Dendritic cell treated with granulocyte-macrophage colony-stimulating factor and Interleukin-4, amounts not matched to agents 40 ng/mL and 50 ng/mL, for 4 days (primary cell): ENCODE results near the gene GFOD2.
"Not testable (repeated sequence)": the region's sequence is repeated elsewhere in the genome, so short reads cannot be mapped to it uniquely, and the experiment has no call there.

Experiments used
- H3K27ac Mint-ChIP-seq: one replicate; pipeline ENCODE4 v1.8.0; 2022; ENCODE audit warnings: mild to moderate bottlenecking, mixed read lengths
- H3K27me3 Mint-ChIP-seq: one replicate; pipeline ENCODE4 v1.8.0; 2022; ENCODE audit warnings: mild to moderate bottlenecking, mixed read lengths
- H3K36me3 Mint-ChIP-seq: one replicate; pipeline ENCODE4 v1.8.0; 2022; ENCODE audit warnings: low read depth, mixed read lengths
- H3K4me1 Mint-ChIP-seq: one replicate; pipeline ENCODE4 v1.8.0; 2022; ENCODE audit warnings: low read depth, mixed read lengths
- H3K4me3 Mint-ChIP-seq: one replicate; pipeline ENCODE4 v1.8.0; 2022; ENCODE audit warnings: mild to moderate bottlenecking, moderate library complexity, mixed read lengths
- H3K9me3 Mint-ChIP-seq: one replicate; pipeline ENCODE4 v1.8.0; 2022; ENCODE audit warnings: mixed read lengths
- intact Hi-C: fragments of 100-400 bp; cut with micrococcal nuclease; formaldehyde crosslinking; loops from one replicate; pipeline ENCODE4 v1.15.0; 2022

The GFOD2 gene, protein sequence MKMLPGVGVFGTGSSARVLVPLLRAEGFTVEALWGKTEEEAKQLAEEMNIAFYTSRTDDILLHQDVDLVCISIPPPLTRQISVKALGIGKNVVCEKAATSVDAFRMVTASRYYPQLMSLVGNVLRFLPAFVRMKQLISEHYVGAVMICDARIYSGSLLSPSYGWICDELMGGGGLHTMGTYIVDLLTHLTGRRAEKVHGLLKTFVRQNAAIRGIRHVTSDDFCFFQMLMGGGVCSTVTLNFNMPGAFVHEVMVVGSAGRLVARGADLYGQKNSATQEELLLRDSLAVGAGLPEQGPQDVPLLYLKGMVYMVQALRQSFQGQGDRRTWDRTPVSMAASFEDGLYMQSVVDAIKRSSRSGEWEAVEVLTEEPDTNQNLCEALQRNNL

DNA sequence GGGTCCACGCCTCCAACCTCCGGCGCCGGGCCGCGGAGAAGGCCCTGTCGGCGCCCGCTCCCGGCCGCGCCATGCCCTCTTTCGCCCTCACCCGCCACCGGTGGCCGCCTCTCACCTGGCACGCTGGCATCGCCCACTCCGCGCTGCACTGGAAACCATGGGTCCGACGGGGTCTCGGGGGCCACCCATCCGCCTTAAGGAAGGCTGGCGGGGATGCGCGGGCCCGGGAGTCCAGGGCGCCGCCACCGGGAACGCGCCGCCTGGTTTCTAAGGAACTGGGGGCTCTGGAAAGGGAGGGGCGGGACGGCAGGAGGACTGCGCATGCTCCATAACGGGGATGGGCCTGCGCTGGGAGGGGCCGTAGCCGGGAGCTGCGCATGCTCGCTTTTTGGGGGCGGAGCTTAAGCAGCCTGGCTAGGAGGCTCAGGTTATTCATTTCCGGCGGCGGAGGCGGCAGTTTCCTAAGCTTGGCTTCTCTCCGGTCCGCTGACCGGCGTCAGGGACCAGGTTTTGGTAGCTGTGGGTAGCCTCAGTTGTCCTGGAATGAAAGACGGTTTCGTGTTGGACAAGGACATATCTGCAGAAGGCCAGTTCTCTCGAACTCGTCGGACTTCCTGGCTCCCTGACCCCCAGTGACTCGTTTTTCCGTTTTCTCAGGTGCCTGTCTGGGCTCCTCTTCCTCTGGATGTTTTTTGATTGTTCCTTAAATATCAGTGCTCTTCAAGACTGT lies at the start of gene GFOD2:
GFOD2 (minus strand) TSS at position 269 of the 730 bp plus-strand sequence. CDS start 33,601 bp downstream, outside the sequence.
- peaks cover 37% of the 10 kb centered on the region for H3K4me1 Mint-ChIP-seq
- H3K36me3 Mint-ChIP-seq = peaks cover 18% of the 10 kb centered on the region
- peak within 1 kb of the TSS; percentile 98 for H3K4me3 Mint-ChIP-seq
- peak within 1 kb of the TSS; percentile 96 for H3K27ac Mint-ChIP-seq
- intact Hi-C loops = loop anchor here (1.0 to 5.0 kb wide), 2 partner anchors 42 to 87 kb away; partner anchors contain the start of genes RANBP10 and TSNAXIP1
- no peaks in the 10 kb centered on the region for H3K9me3 Mint-ChIP-seq
- no peaks in the 10 kb centered on the region for H3K27me3 Mint-ChIP-seq

DNA sequence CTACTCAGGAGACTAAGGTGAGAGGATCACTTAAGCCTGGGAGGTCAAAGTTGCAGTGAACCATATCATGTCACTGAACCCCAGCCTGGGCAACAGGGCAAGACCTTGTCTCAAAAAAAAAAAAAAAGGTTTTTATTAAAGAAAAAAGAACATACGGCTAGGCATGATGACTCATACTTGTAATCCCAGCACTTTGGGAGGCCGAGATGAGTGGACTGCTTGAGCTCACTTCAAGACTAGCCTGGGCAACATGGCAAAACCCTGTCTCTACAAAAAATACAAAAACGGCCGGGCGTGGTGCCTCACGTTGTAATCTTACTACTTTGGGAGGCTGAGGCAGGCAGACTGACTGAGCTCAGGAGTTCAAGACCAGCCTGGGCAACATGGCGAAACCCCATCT lies 48.8 kb upstream of the GFOD2 start:
- Mint-ChIP-seq H3K27me3 (no peaks in the 10 kb centered on the region), H3K9me3 (no peaks in the 10 kb centered on the region), H3K36me3 (peaks cover 51% of the 10 kb centered on the region), H3K4me1 (peaks cover 1% of the 10 kb centered on the region), H3K4me3 (no peak overlapping the region), H3K27ac (no peak overlapping the region)
- intact Hi-C loops = no loop called here

DNA sequence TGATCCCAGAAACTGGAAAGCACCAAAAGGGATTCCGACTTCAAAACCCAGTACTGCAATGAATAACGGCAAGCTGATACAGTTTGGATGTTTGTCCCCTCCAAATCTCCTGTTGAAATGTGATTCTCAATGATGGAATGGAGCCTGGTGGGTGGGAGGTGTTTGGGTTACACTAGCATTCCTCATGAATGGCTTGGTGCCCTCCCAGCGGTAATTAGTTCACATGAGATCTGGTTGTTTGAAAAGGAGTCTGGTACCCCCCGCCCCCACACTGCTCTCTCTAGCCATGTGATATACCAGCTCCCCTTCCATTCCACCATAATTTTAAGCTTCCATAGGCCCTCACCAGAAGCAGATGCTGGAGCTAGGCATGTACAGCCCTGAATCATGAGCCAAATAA lies 47.2 kb upstream of the GFOD2 start:
- Mint-ChIP-seq H3K9me3 (no peaks in the 10 kb centered on the region), H3K27me3 (no peaks in the 10 kb centered on the region), H3K4me3 (no peak overlapping the region), H3K4me1 (no peaks in the 10 kb centered on the region), H3K36me3 (peaks cover 41% of the 10 kb centered on the region), H3K27ac (no peak overlapping the region)
- intact Hi-C loops = no loop called here

DNA sequence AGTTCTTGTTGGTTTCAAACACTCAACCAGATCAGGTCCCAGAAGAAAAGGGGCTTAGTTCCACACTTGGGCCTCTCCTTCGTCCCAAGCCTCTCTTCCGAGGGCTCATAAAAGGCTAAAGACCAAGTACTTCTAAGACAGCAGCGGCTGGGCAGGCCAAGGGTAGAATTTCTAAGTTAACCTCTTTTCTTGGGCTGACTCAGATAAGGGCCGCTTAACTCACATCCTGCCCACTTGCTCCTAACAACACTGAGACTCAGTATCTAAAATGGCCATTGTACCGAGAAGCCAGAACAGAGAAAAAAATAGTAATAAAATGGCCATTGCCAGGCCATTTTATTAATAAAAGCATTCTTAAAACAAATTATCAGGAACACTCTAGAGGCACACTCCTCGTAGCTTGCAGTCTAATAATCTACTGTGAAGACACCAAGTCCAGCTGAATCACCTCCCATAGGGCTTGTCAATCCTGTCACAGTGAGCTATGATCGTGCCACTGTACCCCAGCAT lies 45.1 kb upstream of the GFOD2 start:
- H3K27ac Mint-ChIP-seq = no peak overlapping the region
- intact Hi-C loops = no loop called here

DNA sequence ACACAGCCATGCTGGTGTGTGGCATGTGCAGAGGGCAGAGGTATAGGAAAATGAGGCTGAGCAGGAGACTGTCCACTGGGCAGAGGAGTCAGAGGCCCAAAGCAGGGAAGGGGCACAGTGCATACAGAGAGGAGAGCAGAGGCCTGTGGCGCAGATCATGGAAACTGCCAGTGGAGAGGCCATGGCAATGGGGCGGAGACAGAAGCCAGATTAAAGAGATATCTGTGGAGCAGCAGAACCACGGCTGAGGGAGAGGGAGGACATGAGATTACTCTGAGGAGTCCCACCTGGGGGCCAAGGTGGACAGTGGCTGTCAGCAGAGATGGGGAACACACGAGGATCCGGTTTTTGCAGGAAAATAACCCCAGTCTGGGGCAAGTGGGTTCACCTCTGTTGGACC lies 44.0 kb upstream of the GFOD2 start:
- no peak overlapping the region for H3K27ac Mint-ChIP-seq
- H3K4me1 Mint-ChIP-seq = peaks cover 12% of the 10 kb centered on the region
- H3K36me3 Mint-ChIP-seq = peaks cover 42% of the 10 kb centered on the region
- no peak overlapping the region for H3K4me3 Mint-ChIP-seq
- H3K9me3 Mint-ChIP-seq = no peaks in the 10 kb centered on the region
- no peaks in the 10 kb centered on the region for H3K27me3 Mint-ChIP-seq
- intact Hi-C loops = no loop called here

More for the DNA sequence above, 45.1 kb upstream of the GFOD2 start:
- Mint-ChIP-seq H3K9me3 (no peaks in the 10 kb centered on the region), H3K36me3 (peaks cover 36% of the 10 kb centered on the region), H3K4me3 (no peak overlapping the region), H3K27me3 (no peaks in the 10 kb centered on the region), H3K4me1 (peaks cover 12% of the 10 kb centered on the region)

DNA sequence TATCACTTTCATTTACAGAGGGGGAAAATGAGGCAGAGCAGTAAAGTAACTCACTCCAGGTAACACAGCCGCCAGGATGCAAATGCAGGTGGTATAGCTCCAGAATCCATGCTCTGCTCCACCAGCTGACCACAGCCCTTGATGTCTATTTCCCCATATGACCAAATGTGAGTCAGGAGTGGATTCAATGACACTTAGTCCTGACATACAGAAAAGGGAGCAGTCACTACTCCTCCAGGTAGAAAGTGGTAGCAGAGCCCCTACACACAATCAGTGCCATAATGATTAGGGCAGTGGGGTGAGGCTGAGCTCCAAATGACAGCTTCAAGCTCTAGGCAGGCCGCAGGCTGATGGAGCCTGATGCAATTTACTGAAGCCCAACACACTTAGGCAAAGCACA lies 43.3 kb upstream of the GFOD2 start:
- Mint-ChIP-seq H3K4me3 (no peak overlapping the region), H3K27ac (no peak overlapping the region), H3K9me3 (no peaks in the 10 kb centered on the region), H3K27me3 (no peaks in the 10 kb centered on the region), H3K4me1 (peaks cover 12% of the 10 kb centered on the region), H3K36me3 (peaks cover 47% of the 10 kb centered on the region)
- intact Hi-C loops = no loop called here

DNA sequence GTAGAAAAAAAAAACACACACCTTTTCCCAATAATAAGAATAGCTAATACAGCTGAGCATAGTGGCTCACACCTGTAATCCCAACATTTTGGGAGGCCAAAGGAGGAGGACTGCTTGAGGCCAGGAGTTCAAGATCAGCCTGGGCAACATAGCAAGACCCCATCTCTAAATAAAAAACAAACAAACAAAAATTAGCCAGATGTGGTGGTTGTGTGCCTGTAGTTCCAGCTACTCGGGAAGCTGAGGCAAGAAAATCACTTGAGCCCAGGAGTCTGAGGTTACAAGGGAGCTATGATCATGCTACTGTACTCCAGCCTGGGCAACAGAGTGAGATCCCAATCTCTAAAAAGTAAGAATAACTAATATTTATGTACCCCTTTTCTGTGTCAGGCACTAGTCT lies 42.8 kb upstream of the GFOD2 start:
- intact Hi-C loops = no loop called here
- no peak overlapping the region for H3K27ac Mint-ChIP-seq
- H3K4me3 Mint-ChIP-seq = no peak overlapping the region
- peaks cover 48% of the 10 kb centered on the region for H3K36me3 Mint-ChIP-seq
- peaks cover 12% of the 10 kb centered on the region for H3K4me1 Mint-ChIP-seq
- H3K27me3 Mint-ChIP-seq = no peaks in the 10 kb centered on the region
- H3K9me3 Mint-ChIP-seq = no peaks in the 10 kb centered on the region

DNA sequence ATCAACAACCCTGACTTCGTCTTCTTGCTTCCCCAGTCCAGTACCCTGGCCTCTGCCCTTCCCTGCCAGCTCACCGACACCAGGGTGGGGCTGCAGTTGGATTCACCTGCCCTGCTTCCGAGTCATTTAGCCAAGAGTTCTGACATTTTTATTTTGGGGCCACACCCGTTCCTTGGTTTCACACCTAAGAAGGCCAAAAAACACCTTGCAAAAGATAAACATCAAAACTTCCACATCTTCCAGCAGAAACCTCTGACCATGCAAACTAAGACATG lies 41.8 kb upstream of the GFOD2 start:
- intact Hi-C loops = no loop called here
- H3K36me3 Mint-ChIP-seq = peaks cover 43% of the 10 kb centered on the region
- peak overlapping the region; percentile 9 for H3K27ac Mint-ChIP-seq
- H3K4me1 Mint-ChIP-seq = peaks cover 12% of the 10 kb centered on the region
- no peaks in the 10 kb centered on the region for H3K27me3 Mint-ChIP-seq
- no peaks in the 10 kb centered on the region for H3K9me3 Mint-ChIP-seq
- no peak overlapping the region for H3K4me3 Mint-ChIP-seq

DNA sequence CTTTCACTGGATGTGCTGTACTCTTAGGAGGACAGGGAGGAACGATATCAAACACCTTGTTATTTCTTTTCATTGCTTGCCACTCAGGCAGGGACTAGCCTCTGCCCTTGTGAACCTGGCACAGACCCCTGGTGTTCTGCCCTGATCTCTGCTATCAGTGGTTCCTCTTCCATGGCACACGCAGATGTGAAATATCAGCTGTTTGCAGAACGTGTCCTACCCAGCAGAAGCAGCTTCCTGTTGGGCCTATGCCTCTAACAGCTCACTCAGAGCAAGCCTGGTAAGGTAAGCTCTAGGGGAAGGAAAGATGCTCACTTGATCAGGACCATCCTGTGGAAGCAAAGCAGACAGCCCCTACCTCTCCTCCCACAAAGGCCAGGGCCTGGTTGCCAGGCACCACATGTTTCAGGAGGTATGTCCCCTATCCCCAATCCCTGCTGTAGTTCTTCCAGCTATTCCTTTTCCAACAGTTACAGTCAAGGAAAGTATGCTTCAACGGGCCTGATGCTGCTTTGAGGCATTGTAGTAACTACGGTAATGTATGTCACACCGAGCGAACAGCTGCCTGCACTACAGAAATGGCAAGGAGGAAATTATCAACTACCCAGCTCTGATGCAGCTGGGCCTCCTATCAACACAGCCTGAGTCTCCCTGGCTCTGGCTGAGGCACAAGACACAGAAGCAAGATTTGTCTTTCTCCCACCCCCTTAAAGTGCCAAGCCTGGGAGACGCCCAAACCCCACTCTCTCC lies 41.3 kb upstream of the GFOD2 start:
- Mint-ChIP-seq H3K36me3 (peaks cover 40% of the 10 kb centered on the region), H3K4me3 (no peak overlapping the region), H3K9me3 (no peaks in the 10 kb centered on the region), H3K27ac (peak overlapping the region; percentile 9), H3K27me3 (no peaks in the 10 kb centered on the region), H3K4me1 (peaks cover 12% of the 10 kb centered on the region)
- intact Hi-C loops = no loop called here

DNA sequence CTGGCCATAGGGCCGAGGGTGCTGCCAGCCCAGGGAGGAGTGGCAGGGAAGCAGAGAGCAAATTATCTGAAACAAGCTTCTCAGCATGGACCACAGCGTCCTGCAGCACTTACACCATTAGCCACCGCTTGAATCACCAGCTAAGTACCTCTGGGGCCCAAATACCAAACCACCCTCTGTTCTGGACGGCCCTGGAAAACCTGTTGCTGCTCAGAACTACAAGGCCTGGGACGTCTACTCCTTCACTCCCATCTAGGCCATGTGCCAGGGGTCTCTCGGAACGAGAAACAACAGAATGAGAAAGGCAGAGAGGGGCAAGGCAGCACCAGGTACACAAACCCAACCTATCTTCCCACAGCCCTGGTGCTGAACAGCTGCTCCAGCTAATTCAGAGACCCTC lies 39.9 kb upstream of the GFOD2 start:
- peaks cover 43% of the 10 kb centered on the region for H3K36me3 Mint-ChIP-seq
- peaks cover 12% of the 10 kb centered on the region for H3K4me1 Mint-ChIP-seq
- no peaks in the 10 kb centered on the region for H3K9me3 Mint-ChIP-seq
- intact Hi-C loops = no loop called here
- H3K27me3 Mint-ChIP-seq = no peaks in the 10 kb centered on the region
- H3K27ac Mint-ChIP-seq = no peak overlapping the region
- H3K4me3 Mint-ChIP-seq = no peak overlapping the region

DNA sequence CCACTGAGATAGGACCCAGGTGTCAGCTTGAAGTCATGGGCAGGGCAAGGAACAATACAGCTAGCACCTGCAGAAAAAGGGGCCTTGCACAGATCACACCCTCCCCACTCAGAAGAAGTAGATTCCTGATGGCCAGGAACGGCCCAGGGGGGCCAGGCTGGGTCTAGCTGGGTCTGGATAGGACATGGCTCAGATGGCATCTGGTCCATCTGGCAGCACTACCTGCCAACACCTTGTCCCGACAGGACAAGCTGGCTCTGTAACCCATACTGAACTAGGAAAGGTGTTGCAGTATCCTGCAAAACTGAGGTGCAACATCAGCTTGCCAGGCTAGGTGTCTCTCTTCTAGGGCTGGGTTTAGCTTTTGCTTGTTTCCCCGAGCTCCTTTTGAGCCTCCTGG lies 38.9 kb upstream of the GFOD2 start:
- peaks cover 12% of the 10 kb centered on the region for H3K4me1 Mint-ChIP-seq
- H3K36me3 Mint-ChIP-seq = peaks cover 49% of the 10 kb centered on the region
- H3K27ac Mint-ChIP-seq = no peak overlapping the region
- no peak overlapping the region for H3K4me3 Mint-ChIP-seq
- H3K9me3 Mint-ChIP-seq = no peaks in the 10 kb centered on the region
- H3K27me3 Mint-ChIP-seq = no peaks in the 10 kb centered on the region
- intact Hi-C loops = no loop called here

DNA sequence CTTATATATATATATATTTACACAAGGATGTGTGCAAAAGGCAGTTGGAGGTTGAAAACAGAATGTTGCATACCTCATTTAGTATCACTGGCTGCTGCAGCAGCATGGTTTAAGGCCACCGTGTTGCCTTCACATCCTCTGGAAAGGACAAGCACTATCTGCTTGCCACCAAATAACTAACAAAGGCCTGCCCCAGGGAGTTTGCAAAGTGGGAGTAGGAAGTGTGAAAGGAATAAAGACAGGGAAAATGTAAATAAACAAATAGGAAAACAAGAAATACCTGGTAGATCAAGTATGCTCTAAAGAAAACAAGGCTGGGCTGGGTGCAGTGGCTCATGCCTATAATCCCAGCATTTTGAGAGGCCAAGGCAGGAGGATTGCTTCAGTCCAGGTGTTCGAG lies 33.5 kb upstream of the GFOD2 start:
- intact Hi-C loops = no loop called here
- H3K4me1 Mint-ChIP-seq = no peaks in the 10 kb centered on the region
- H3K36me3 Mint-ChIP-seq = peaks cover 40% of the 10 kb centered on the region
- no peaks in the 10 kb centered on the region for H3K9me3 Mint-ChIP-seq
- no peaks in the 10 kb centered on the region for H3K27me3 Mint-ChIP-seq
- no peak overlapping the region for H3K4me3 Mint-ChIP-seq
- no peak overlapping the region for H3K27ac Mint-ChIP-seq

DNA sequence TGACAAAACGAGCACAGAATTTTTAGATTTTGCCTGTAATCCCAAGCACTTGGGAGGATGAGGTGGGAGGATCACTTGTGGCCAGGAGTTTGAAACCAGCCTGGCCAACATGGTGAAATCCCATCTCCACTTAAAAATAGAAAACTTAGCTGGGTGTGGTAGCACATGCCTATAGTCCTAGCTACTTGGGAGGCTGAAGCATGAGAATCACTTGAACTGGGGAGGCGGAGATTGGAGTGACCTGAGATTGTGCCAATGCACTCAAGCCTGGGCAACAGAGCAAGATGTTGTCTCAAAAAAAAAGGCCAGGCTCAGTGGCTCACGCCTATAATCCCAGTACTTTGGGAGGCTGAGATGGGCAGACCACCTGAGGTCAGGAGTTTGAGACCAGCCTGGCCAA lies 32.2 kb upstream of the GFOD2 start:
- H3K27ac Mint-ChIP-seq, H3K9me3 Mint-ChIP-seq, intact Hi-C loops, H3K4me1 Mint-ChIP-seq, H3K4me3 Mint-ChIP-seq, H3K27me3 Mint-ChIP-seq: not testable (repeated sequence)
- peaks cover 32% of the 10 kb centered on the region for H3K36me3 Mint-ChIP-seq

DNA sequence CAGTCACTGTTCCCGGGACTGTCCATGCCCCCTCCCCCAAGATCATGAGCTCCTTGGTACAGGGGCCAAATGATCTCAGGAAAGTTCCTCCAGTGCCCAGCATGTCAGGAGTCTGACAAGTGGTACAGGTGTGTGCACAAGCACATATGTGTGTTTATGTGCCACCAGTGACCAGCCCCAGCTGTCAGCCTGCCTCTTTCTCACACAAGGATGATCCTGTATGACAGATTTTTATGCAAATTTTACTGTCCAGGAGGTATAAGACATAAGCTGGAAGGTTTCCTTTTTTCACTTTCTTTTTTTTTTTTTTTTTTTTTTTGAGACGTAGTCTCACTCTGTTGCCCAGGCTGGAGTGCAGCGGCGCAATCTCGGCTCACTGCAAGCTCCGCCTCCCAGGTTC lies 31.4 kb upstream of the GFOD2 start:
- Mint-ChIP-seq H3K4me3 (no peak overlapping the region), H3K9me3 (no peaks in the 10 kb centered on the region), H3K27me3 (no peaks in the 10 kb centered on the region), H3K27ac (no peak overlapping the region), H3K36me3 (peaks cover 32% of the 10 kb centered on the region), H3K4me1 (no peaks in the 10 kb centered on the region)
- intact Hi-C loops = no loop called here
